HepG2 (cell line): Measurements from ENCODE around the gene ATM. TPM values are rescaled to one million over a fixed set of nuclear protein-coding genes. Genes with fewer than 3 reads are reported as not detected.

Experiments used
- ATAC-seq: fragments of 200-7000 bp; cut with Tn5 transposase; 3 replicates; pipeline ENCODE4 v1.9.1; 2020; ENCODE audit warnings: mild to moderate bottlenecking, moderate library complexity
- BruUV-seq: library from RNA; stranded (reverse); fragments of 400-500 nt; replicated peaks from 2 replicates; lab custom pipeline; 2021; lab: Mats Ljungman, UMichigan
- CTCF ChIA-PET: fragments of 300-600 bp; formaldehyde crosslinking; extraction: SDS; loops from one replicate; lab custom pipeline; 2021; ENCODE audit warnings: low total read pairs, inconsistent platforms, low intra/inter-chr PET ratio; lab: Yijun Ruan, JAX
- POLR2A ChIA-PET: fragments of 350-600 bp; sonication (Branson Sonifier 250); formaldehyde crosslinking; loops from one replicate; lab custom pipeline; 2020; ENCODE audit warnings: antibody characterized with exemption, inconsistent platforms; lab: Yijun Ruan, JAX
- DNase-seq: peaks from one replicate; pipeline ENCODE4 v3.0.0-alpha.2; 2015; ENCODE audit warnings: low spot score
- FAIRE-seq: peaks from 3 replicates; lab custom pipeline; 2011; peaks lifted over from hg19 to GRCh38; lab: Jason Lieb, UNC
- H2AFZ ChIP-seq: one replicate; pipeline ENCODE4 v1.6.1; 2011; ENCODE audit warnings: low read length, inconsistent platforms
- H3K27ac ChIP-seq: fragments of 300-600 bp; 3 replicates; pipeline ENCODE4 v1.8.0; 2011; ENCODE audit warnings: mixed run types, mild to moderate bottlenecking, mixed read lengths, low read length, inconsistent platforms; ENCODE audit not compliant: insufficient read depth; ENCODE audit errors: extremely low read length
- H3K27me3 ChIP-seq, 2 experiments: fragments of 200-600 bp in 1 of 2; 2 replicates in 1 of 2; 3 replicates in 1 of 2; pipeline versions ENCODE4 v1.6.0 to v1.8.0; 2011; ENCODE audit warnings: low read length in 2 of 2, mild to moderate bottlenecking in 2 of 2, moderate library complexity in 2 of 2, inconsistent platforms in 1 of 2; ENCODE audit not compliant: insufficient read depth in 2 of 2, control insufficient read depth in 1 of 2
- H3K36me3 ChIP-seq, 2 experiments: fragments of 200-600 bp in 1 of 2; replicated peaks in 1 of 2; 2 replicates in 1 of 2; 3 replicates in 1 of 2; pipeline versions ENCODE4 v1.5.1 to v1.8.0; 2011; ENCODE audit warnings: low read length in 2 of 2, inconsistent platforms in 1 of 2; ENCODE audit not compliant: insufficient read depth in 2 of 2, control insufficient read depth in 1 of 2
- H3K4me1 ChIP-seq: 2 replicates; pipeline ENCODE4 v1.5.1; 2012; ENCODE audit warnings: low read length, inconsistent platforms; ENCODE audit not compliant: insufficient read depth
- H3K4me2 ChIP-seq: 2 replicates; pipeline ENCODE4 v1.6.0; 2011; ENCODE audit warnings: low read depth, low read length, inconsistent platforms
- H3K4me3 ChIP-seq, 3 experiments: fragments of 200-600 bp in 1 of 3; sonication (generic), shearing (Covaris generic) in 1 of 3; replicated peaks in 1 of 3; 2 replicates each; pipeline ENCODE4 v1.5.1; 2011 to 2016; ENCODE audit warnings: low read length in 3 of 3, inconsistent platforms in 2 of 3, low read depth in 2 of 3, mild to moderate bottlenecking in 2 of 3, control low read depth in 1 of 3, mixed read lengths in 1 of 3; ENCODE audit not compliant: insufficient read depth in 1 of 3
- H3K79me2 ChIP-seq: one replicate; pipeline ENCODE4 v1.6.1; 2011; ENCODE audit warnings: low read length, inconsistent platforms; ENCODE audit not compliant: insufficient read depth
- H3K9ac ChIP-seq: 2 replicates; pipeline ENCODE4 v1.6.0; 2011; ENCODE audit warnings: mild to moderate bottlenecking, low read depth, low read length, inconsistent platforms; ENCODE audit not compliant: insufficient read depth
- H3K9me3 ChIP-seq: 2 replicates; pipeline ENCODE4 v1.5.1; 2012; ENCODE audit warnings: mild to moderate bottlenecking, low read length
- H4K20me1 ChIP-seq: 2 replicates; pipeline ENCODE4 v1.6.0; 2011; ENCODE audit warnings: inconsistent platforms, mild to moderate bottlenecking, low read length, moderate library complexity; ENCODE audit not compliant: insufficient read depth
- NR2F2 ChIP-seq: IDR thresholded peaks from 2 replicates; pipeline ENCODE4 v1.6.1; 2012; ENCODE audit warnings: low read depth, inconsistent platforms, borderline replicate concordance
- SRSF9 ChIP-seq: fragments of 200-400 bp; formaldehyde crosslinking; IDR thresholded peaks from 2 replicates; pipeline ENCODE4 v1.6.1; 2018; ENCODE audit warnings: borderline replicate concordance, mild to moderate bottlenecking, low read depth, low read length; ENCODE audit not compliant: insufficient read depth, poor library complexity, severe bottlenecking
- THAP11 ChIP-seq: IDR thresholded peaks from 2 replicates; pipeline ENCODE4 v1.6.1; 2016; ENCODE audit warnings: missing biosample characterization, missing genetic modification reagents
- ZNF20 ChIP-seq: sonication (generic); formaldehyde crosslinking; IDR thresholded peaks from 2 replicates; pipeline ENCODE4 v1.4.0; 2020; ENCODE audit warnings: mild to moderate bottlenecking, moderate library complexity, missing genetic modification reagents
- ZNF318 ChIP-seq: sonication (generic); formaldehyde crosslinking; IDR thresholded peaks from 2 replicates; pipeline ENCODE4 v1.4.0; 2020; ENCODE audit warnings: mild to moderate bottlenecking, missing genetic modification reagents
- ZNF713 ChIP-seq: sonication (generic); formaldehyde crosslinking; IDR thresholded peaks from 2 replicates; pipeline ENCODE4 v1.4.0; 2020; ENCODE audit warnings: mild to moderate bottlenecking, missing genetic modification reagents
- ZNF740 ChIP-seq: sonication (generic); formaldehyde crosslinking; IDR thresholded peaks from 2 replicates; pipeline ENCODE4 v1.4.0; 2020; ENCODE audit warnings: missing genetic modification reagents
- ZNF790 ChIP-seq: sonication (generic); formaldehyde crosslinking; IDR thresholded peaks from 2 replicates; pipeline ENCODE4 v1.8.0; 2022; ENCODE audit warnings: missing genetic modification reagents, mild to moderate bottlenecking, borderline replicate concordance
- WGBS: methylation state at CpG from one replicate; pipeline ENCODE4 v1.1.6; 2017; ENCODE audit warnings: low lambda C conversion rate; 5-methylcytosine and 5-hydroxymethylcytosine counted together
- in situ Hi-C: cut with HindIII; loops from 2 replicates; pipeline ENCODE4 v1.10.0; 2017; ENCODE audit warnings: low pct_unique_long_range_greater_than_20kb; ENCODE audit not compliant: extremely low pct_ligation_motif_present
- intact Hi-C: fragments of 100-400 bp; cut with micrococcal nuclease; formaldehyde crosslinking; loops from one replicate; pipeline ENCODE4 v1.10.0; 2022; ENCODE audit not compliant: unreplicated experiment
- polyA plus RNA-seq, 8 experiments: library from polyadenylated mRNA; depleted of rRNA in 3 of 8; stranded (reverse) in 7 of 8; unstranded in 1 of 8; fragments of >200 nt; fragmentation: Illumina TruSeq in 4 of 8; extraction: Trizol in 4 of 8; gene quantifications; 2 replicates each; pipeline versions ENCODE4 v1.2.1 to v1.2.3, GENCODE V29; 2011 to 2016; ENCODE audit warnings: low read depth in 4 of 8, missing spikeins in 1 of 8, mixed read lengths in 1 of 8; ENCODE audit not compliant: insufficient read depth in 1 of 8
- total RNA-seq, 5 experiments: library from RNA; depleted of rRNA; stranded (reverse); fragments of >200 nt; fragmentation: Illumina TruSeq; extraction: Trizol; gene quantifications; 2 replicates each; pipeline ENCODE4 v1.2.3, GENCODE V29; 2016; ENCODE audit warnings: low read depth in 1 of 5

ATM gene
- total and polyA plus RNA-seq, 2 of the 13 experiments (the other 11 are each of a cell fraction or from before 2014, with no cell fraction given), result 40.0 to 71.6 TPM

GRCh38 chr11:108235633-108236032, 12.8 kb downstream of the ATM start:
- FAIRE-seq (no peak), ATAC-seq (no peak)
- 95% methylated on average over 2 of the region's 2 CpGs for WGBS
- CTCF ChIA-PET, result no interaction called here
- POLR2A ChIA-PET, result interaction anchor here (4.6 kb wide), 1 partner anchor 13 kb away, joined by 56 read pairs; the partner anchor contains the start of genes ATM and NPAT
- Histone ChIP-seq H3K4me2 (no peak overlapping the region), H3K27ac (no peak overlapping the region), H3K4me1 (peaks cover 42% of the 10 kb centered on the region)
- no peak for TF ChIP-seq ZNF20 (CRISPR knock-in tag)
- TF ChIP-seq ZNF713 (CRISPR knock-in tag), result no peak
- TF ChIP-seq ZNF740 (CRISPR knock-in tag), result no peak
- TF ChIP-seq NR2F2, result no peak
- no peak for TF ChIP-seq ZNF318
- no peak for TF ChIP-seq SRSF9
- no peak for TF ChIP-seq THAP11 (CRISPR knock-in tag)
- no peak for TF ChIP-seq ZNF790 (CRISPR knock-in tag)
- TF ChIP-seq, all 625 proteins: peak for 0
- in situ Hi-C loops, result no loop called here
- Histone ChIP-seq H3K9me3 (no peaks in the 10 kb centered on the region), H3K4me3 (no peak overlapping the region), H3K9ac (no peak overlapping the region), H3K79me2 (peaks cover 4% of the 10 kb centered on the region), H4K20me1 (no peaks in the 10 kb centered on the region), H2AFZ (no peak overlapping the region), H3K27me3 (no peaks in the 10 kb centered on the region), H3K36me3 (peaks cover 6 to 39% of the 10 kb centered on the region in 2 experiments)
- no TSS peak for BruUV-seq
- no peak for DNase-seq
- intact Hi-C loops, result no loop called here
